Chondrocyte (in vitro differentiated cells): ENCODE data around the gene DEPDC1B. TPM values are rescaled to one million over a fixed set of nuclear protein-coding genes. Genes with fewer than 3 reads are reported as not detected.

Source experiments
- DNase-seq: peaks from one replicate; pipeline ENCODE4 v3.0.0; 2021; ENCODE audit warnings: mixed read lengths, low spot score
- H3K27ac Mint-ChIP-seq: one replicate; pipeline ENCODE4 v1.8.0; 2021; ENCODE audit warnings: mild to moderate bottlenecking, moderate library complexity, mixed read lengths; ENCODE audit not compliant: unreplicated experiment
- H3K27me3 Mint-ChIP-seq: 2 replicates; pipeline ENCODE4 v1.8.0; 2021; ENCODE audit warnings: low read depth, mixed read lengths
- H3K36me3 Mint-ChIP-seq: 2 replicates; pipeline ENCODE4 v1.8.0; 2021; ENCODE audit warnings: low read depth, mixed read lengths
- H3K4me1 Mint-ChIP-seq: 2 replicates; pipeline ENCODE4 v1.8.0; 2021; ENCODE audit warnings: low read depth, mild to moderate bottlenecking, mixed read lengths
- H3K4me3 Mint-ChIP-seq: one replicate; pipeline ENCODE4 v1.8.0; 2021; ENCODE audit warnings: mild to moderate bottlenecking, moderate library complexity, mixed read lengths; ENCODE audit not compliant: unreplicated experiment
- H3K9me3 Mint-ChIP-seq: 2 replicates; pipeline ENCODE4 v1.8.0; 2021; ENCODE audit warnings: low read depth, mixed read lengths
- CTCF ChIP-seq: fragments of 200-600 bp; sonication (generic); IDR thresholded peaks from 2 replicates; pipeline ENCODE4 v1.5.0; 2021; ENCODE audit warnings: antibody characterized with exemption, mild to moderate bottlenecking, moderate library complexity
- total RNA-seq: library from RNA; stranded (reverse); gene quantifications from 3 replicates; pipeline ENCODE4 v1.2.1, GENCODE V29; 2021

The DEPDC1B gene
- total RNA-seq, 1 donor from 2014 or later = 1.2 TPM

GRCh38 chr5:60703944-60704343 lies 4.0 kb upstream of the DEPDC1B start:
- no peak for DNase-seq
- Mint-ChIP-seq H3K4me1 (peaks cover 9% of the 10 kb centered on the region), H3K36me3 (no peaks in the 10 kb centered on the region), H3K27ac (no peak overlapping the region), H3K9me3 (no peaks in the 10 kb centered on the region), H3K27me3 (peaks cover 10% of the 10 kb centered on the region), H3K4me3 (no peak overlapping the region)
- no peak for TF ChIP-seq CTCF

- Mint-ChIP-seq H3K9me3 (no peaks in the 10 kb centered on the region), H3K27me3 (peaks cover 10% of the 10 kb centered on the region), H3K36me3 (no peaks in the 10 kb centered on the region), H3K4me3 (no peak overlapping the region), H3K27ac (no peak overlapping the region), H3K4me1 (peaks cover 23% of the 10 kb centered on the region)
- DNase-seq = no peak
- no peak for TF ChIP-seq CTCF
Measured at GRCh38 chr5:60701321-60701968, 1.5 kb upstream of the DEPDC1B start.

- no peaks in the 10 kb centered on the region for H3K36me3 Mint-ChIP-seq
- H3K27ac Mint-ChIP-seq = peak overlapping the region; percentile 92
- DNase-seq = no peak
- H3K9me3 Mint-ChIP-seq = no peaks in the 10 kb centered on the region
- H3K4me3 Mint-ChIP-seq = peak overlapping the region; percentile 91
- peaks cover 10% of the 10 kb centered on the region for H3K27me3 Mint-ChIP-seq
- no peak for TF ChIP-seq CTCF
- H3K4me1 Mint-ChIP-seq = peaks cover 25% of the 10 kb centered on the region
Measured at GRCh38 chr5:60700416-60700757, 421 bp upstream of the DEPDC1B start.

- Mint-ChIP-seq H3K9me3 (no peaks in the 10 kb centered on the region), H3K4me3 (peak overlapping the region; percentile 91), H3K4me1 (peaks cover 25% of the 10 kb centered on the region), H3K36me3 (no peaks in the 10 kb centered on the region), H3K27me3 (peaks cover 10% of the 10 kb centered on the region), H3K27ac (peak overlapping the region; percentile 92)
- TF ChIP-seq CTCF = no peak
- DNase-seq = no peak
Measured at GRCh38 chr5:60699288-60699608, 718 bp downstream of the DEPDC1B start.

GRCh38 chr5:60698336-60698735 lies 1.6 kb downstream of the DEPDC1B start:
- Mint-ChIP-seq H3K36me3 (no peaks in the 10 kb centered on the region), H3K27me3 (peaks cover 4% of the 10 kb centered on the region), H3K9me3 (no peaks in the 10 kb centered on the region), H3K27ac (no peak overlapping the region), H3K4me1 (peaks cover 25% of the 10 kb centered on the region), H3K4me3 (peak overlapping the region; percentile 91)
- DNase-seq = no peak
- no peak for TF ChIP-seq CTCF
